H1 (cell line): ENCODE measurements around the gene DGKI. TPM values are rescaled to one million over a fixed set of nuclear protein-coding genes. Genes with fewer than 3 reads are reported as not detected.

ENCODE experiments used
- CTCF ChIA-PET: fragments of 300-600 bp; sonication (Branson Sonifier 250); formaldehyde crosslinking; loops from one replicate; lab custom pipeline; 2021; ENCODE audit not compliant: partially characterized antibody; lab: Charles Lee
- POLR2A ChIA-PET: fragments of 300-600 bp; sonication (Branson Sonifier 250); formaldehyde crosslinking; loops from one replicate; lab custom pipeline; 2021; ENCODE audit warnings: inconsistent platforms; ENCODE audit not compliant: partially characterized antibody; lab: Charles Lee
- DNase-seq, 2 experiments: peaks; one replicate each; pipeline versions ENCODE4 v3.0.0 to v3.0.0-alpha.2; 2010 to 2022; ENCODE audit warnings: low spot score in 2 of 2, low read depth in 1 of 2, mixed read lengths in 1 of 2
- FAIRE-seq: peaks from 2 replicates; lab custom pipeline; 2011; peaks lifted over from hg19 to GRCh38; lab: Jason Lieb, UNC
- H2AFZ ChIP-seq: 2 replicates; pipeline ENCODE4 v1.8.1; 2012; ENCODE audit warnings: low read length, inconsistent platforms
- H2AK5ac ChIP-seq: 2 replicates; pipeline ENCODE4 v1.6.1; 2013; ENCODE audit warnings: low read depth, low read length
- H2BK120ac ChIP-seq: replicated peaks from 2 replicates; pipeline ENCODE3; 2013; ENCODE audit warnings: low read depth, low read length, inconsistent platforms
- H2BK12ac ChIP-seq: 2 replicates; pipeline ENCODE4 v1.6.1; 2013; ENCODE audit warnings: low read depth, low read length
- H2BK15ac ChIP-seq: 2 replicates; pipeline ENCODE4 v1.6.1; 2013; ENCODE audit warnings: low read length
- H2BK20ac ChIP-seq: 2 replicates; pipeline ENCODE4 v1.6.1; 2013; ENCODE audit warnings: low read length
- H2BK5ac ChIP-seq: 2 replicates; pipeline ENCODE4 v1.6.1; 2013; ENCODE audit warnings: low read depth, low read length
- H3K14ac ChIP-seq: 2 replicates; pipeline ENCODE4 v1.6.1; 2013; ENCODE audit warnings: inconsistent platforms; ENCODE audit not compliant: insufficient read length
- H3K18ac ChIP-seq: 2 replicates; pipeline ENCODE4 v1.6.1; 2013; ENCODE audit warnings: low read length; ENCODE audit errors: extremely low read depth
- H3K23ac ChIP-seq: 2 replicates; pipeline ENCODE4 v1.6.1; 2013; ENCODE audit warnings: inconsistent platforms; ENCODE audit not compliant: insufficient read length
- H3K23me2 ChIP-seq: 2 replicates; pipeline ENCODE4 v1.6.1; 2013; ENCODE audit warnings: low read depth, low read length
- H3K27ac ChIP-seq: 2 replicates; pipeline ENCODE4 v1.6.1; 2011; ENCODE audit warnings: low read depth, low read length, inconsistent platforms
- H3K27me3 ChIP-seq, 4 experiments: replicated peaks in 1 of 4; 1 replicate in 1 of 4; 2 replicates in 3 of 4; pipeline versions ENCODE4 v1.6.1 to v1.8.1; 2011 to 2013; ENCODE audit warnings: low read length in 3 of 4, mild to moderate bottlenecking in 3 of 4, inconsistent platforms in 2 of 4, mixed read lengths in 2 of 4, moderate library complexity in 1 of 4; ENCODE audit not compliant: control insufficient read depth in 3 of 4, insufficient read depth in 3 of 4; ENCODE audit errors: extremely low read depth in 1 of 4
- H3K36me3 ChIP-seq, 4 experiments: 2 replicates each; pipeline versions ENCODE4 v1.6.1 to v1.8.1; 2011 to 2013; ENCODE audit warnings: mild to moderate bottlenecking in 4 of 4, low read length in 3 of 4, moderate library complexity in 2 of 4, control low read depth in 1 of 4, inconsistent platforms in 1 of 4; ENCODE audit not compliant: insufficient read depth in 4 of 4, control insufficient read depth in 2 of 4
- H3K4ac ChIP-seq: replicated peaks from 2 replicates; pipeline ENCODE3; 2013; ENCODE audit warnings: low read length, low read depth, mixed read lengths, inconsistent platforms; ENCODE audit not compliant: insufficient read length
- H3K4me1 ChIP-seq, 4 experiments: replicated peaks in 1 of 4; 1 replicate in 1 of 4; 2 replicates in 3 of 4; pipeline versions ENCODE4 v1.6.1 to v1.8.1; 2011 to 2013; ENCODE audit warnings: low read length in 3 of 4, inconsistent platforms in 2 of 4, mixed read lengths in 1 of 4; ENCODE audit not compliant: insufficient read depth in 4 of 4, control insufficient read depth in 3 of 4
- H3K4me2 ChIP-seq, 2 experiments: 2 replicates each; pipeline versions ENCODE4 v1.6.1 to v1.8.1; 2011 to 2013; ENCODE audit warnings: low read depth in 2 of 2, low read length in 2 of 2, control low read depth in 1 of 2, inconsistent platforms in 1 of 2, mild to moderate bottlenecking in 1 of 2; ENCODE audit not compliant: insufficient read depth in 1 of 2
- H3K4me3 ChIP-seq, 4 experiments: fragments of 200-600, 300-600 bp in 1 of 4; sonication (generic), shearing (Covaris generic), sonication (Bioruptor Twin) in 1 of 4; 2 replicates each; pipeline versions ENCODE4 v1.5.1 to v1.8.1; 2011 to 2016; ENCODE audit warnings: low read length in 4 of 4, low read depth in 3 of 4, control low read depth in 2 of 4, inconsistent platforms in 2 of 4, mild to moderate bottlenecking in 2 of 4, mixed read lengths in 1 of 4, moderate library complexity in 1 of 4; ENCODE audit not compliant: insufficient read depth in 2 of 4; ENCODE audit errors: extremely low read depth in 1 of 4
- H3K56ac ChIP-seq: replicated peaks from 2 replicates; pipeline ENCODE3; 2013; ENCODE audit warnings: low read depth, mild to moderate bottlenecking, mixed read lengths, low read length, inconsistent platforms; ENCODE audit not compliant: insufficient read length
- H3K79me1 ChIP-seq: 2 replicates; pipeline ENCODE4 v1.6.1; 2013; ENCODE audit warnings: low read depth, low read length, control low read depth
- H3K79me2 ChIP-seq, 2 experiments: 2 replicates each; pipeline versions ENCODE4 v1.6.1 to v1.8.1; 2012 to 2013; ENCODE audit warnings: low read length in 2 of 2, mild to moderate bottlenecking in 2 of 2, inconsistent platforms in 1 of 2; ENCODE audit not compliant: insufficient read depth in 2 of 2, control insufficient read depth in 1 of 2
- H3K9ac ChIP-seq, 4 experiments: replicated peaks in 1 of 4; 1 replicate in 1 of 4; 2 replicates in 3 of 4; pipeline versions ENCODE4 v1.6.1 to v1.8.1; 2011 to 2013; ENCODE audit warnings: low read depth in 3 of 4, low read length in 3 of 4, control low read depth in 2 of 4, mild to moderate bottlenecking in 2 of 4, moderate library complexity in 2 of 4, inconsistent platforms in 1 of 4; ENCODE audit errors: extremely low read depth in 1 of 4
- H3K9me3 ChIP-seq, 2 experiments: 2 replicates each; pipeline versions ENCODE4 v1.6.1 to v1.8.1; 2012 to 2013; ENCODE audit warnings: mild to moderate bottlenecking in 2 of 2, moderate library complexity in 2 of 2, control low read depth in 1 of 2, inconsistent platforms in 1 of 2, low read depth in 1 of 2, low read length in 1 of 2, mixed read lengths in 1 of 2; ENCODE audit not compliant: insufficient read depth in 2 of 2
- H4K20me1 ChIP-seq, 2 experiments: replicated peaks in 1 of 2; 2 replicates each; pipeline versions ENCODE3 to v1.8.1; 2011 to 2013; ENCODE audit warnings: inconsistent platforms in 2 of 2, low read length in 2 of 2, mild to moderate bottlenecking in 1 of 2; ENCODE audit not compliant: insufficient read depth in 2 of 2, control insufficient read depth in 1 of 2
- H4K5ac ChIP-seq: 2 replicates; pipeline ENCODE4 v1.6.1; 2013; ENCODE audit warnings: low read length, low read depth, mixed read lengths, inconsistent platforms; ENCODE audit not compliant: insufficient read length
- H4K8ac ChIP-seq: 2 replicates; pipeline ENCODE4 v1.8.0; 2013; ENCODE audit warnings: mild to moderate bottlenecking, moderate library complexity, low read length, inconsistent platforms; ENCODE audit not compliant: insufficient read depth; ENCODE audit errors: extremely low read depth
- H4K91ac ChIP-seq: replicated peaks from 2 replicates; pipeline ENCODE3; 2013; ENCODE audit warnings: low read length, mixed read lengths, inconsistent platforms; ENCODE audit not compliant: insufficient read length
- ASH2L ChIP-seq: fragments of 200-600, 300-600 bp; sonication (generic); IDR thresholded peaks from one replicate; pipeline ENCODE4 v1.7.1; 2017; ENCODE audit warnings: low read length
- ATF2 ChIP-seq: IDR thresholded peaks from 2 replicates; pipeline ENCODE4 v1.6.1; 2012; ENCODE audit warnings: low read length, inconsistent platforms
- BACH1 ChIP-seq: IDR thresholded peaks from 2 replicates; pipeline ENCODE4 v1.6.1; 2012; ENCODE audit warnings: low read length, improper control_type of control experiment
- CREB1 ChIP-seq: IDR thresholded peaks from 2 replicates; pipeline ENCODE4 v1.6.1; 2012; ENCODE audit warnings: inconsistent platforms
- FOSL1 ChIP-seq: IDR thresholded peaks from 2 replicates; pipeline ENCODE4 v1.6.1; 2011; ENCODE audit warnings: mild to moderate bottlenecking, low read depth, low read length, moderate library complexity; ENCODE audit not compliant: insufficient read depth
- HDAC2 ChIP-seq, 2 experiments: fragments of 300-600 bp in 1 of 2; sonication (generic) in 1 of 2; IDR thresholded peaks; 2 replicates each; pipeline ENCODE4 v1.6.1; 2011 to 2012; ENCODE audit warnings: low read depth in 2 of 2, low read length in 2 of 2, mild to moderate bottlenecking in 2 of 2, moderate library complexity in 2 of 2, borderline replicate concordance in 1 of 2, inconsistent platforms in 1 of 2
- KDM5A ChIP-seq: fragments of 200-600 bp; IDR thresholded peaks from 2 replicates; pipeline ENCODE4 v1.7.1; 2012; ENCODE audit warnings: mild to moderate bottlenecking, low read length, inconsistent platforms, mixed read lengths
- NANOG ChIP-seq: IDR thresholded peaks from 2 replicates; pipeline ENCODE4 v1.6.1; 2011; ENCODE audit warnings: low read length, low read depth, mild to moderate bottlenecking, inconsistent platforms; ENCODE audit not compliant: insufficient read depth, poor library complexity, severe bottlenecking
- NRF1 ChIP-seq: IDR thresholded peaks from 2 replicates; pipeline ENCODE4 v1.6.1; 2011; ENCODE audit warnings: mild to moderate bottlenecking, low read depth, low read length, improper control_type of control experiment
- POLR2A ChIP-seq, 2 experiments: IDR thresholded peaks; 1 replicate in 1 of 2; 2 replicates in 1 of 2; pipeline ENCODE4 v1.6.1; 2011; ENCODE audit warnings: low read depth in 2 of 2, low read length in 2 of 2, mild to moderate bottlenecking in 2 of 2; ENCODE audit errors: control extremely low read depth in 1 of 2
- SP4 ChIP-seq: IDR thresholded peaks from 2 replicates; pipeline ENCODE4 v1.6.1; 2012; ENCODE audit warnings: low read length, inconsistent platforms
- SRF ChIP-seq: IDR thresholded peaks from 2 replicates; pipeline ENCODE4 v1.6.1; 2011; ENCODE audit warnings: mild to moderate bottlenecking, low read depth, low read length, moderate library complexity
- TCF12 ChIP-seq: IDR thresholded peaks from 2 replicates; pipeline ENCODE4 v1.6.1; 2011; ENCODE audit warnings: low read depth, mild to moderate bottlenecking, low read length
- WGBS, 2 experiments: shearing (Covaris generic) in 1 of 2; methylation state at CpG; one replicate each; pipeline versions ENCODE4 v1.1.6 to v1.1.7; 2013 to 2015; ENCODE audit warnings: low lambda C conversion rate in 2 of 2, mixed read lengths in 2 of 2, inconsistent platforms in 1 of 2, low coverage in 1 of 2, missing lambda C conversion rate in 1 of 2; ENCODE audit not compliant: insufficient replicate concordance in 2 of 2, insufficient coverage in 1 of 2, insufficient read length in 1 of 2; ENCODE audit errors: extremely low coverage in 1 of 2, missing lambda C conversion rate in 1 of 2; 5-methylcytosine and 5-hydroxymethylcytosine counted together
- polyA plus RNA-seq, 7 experiments: library from polyadenylated mRNA; depleted of rRNA in 3 of 7; stranded (reverse) in 5 of 7; unstranded in 2 of 7; fragments of >200 nt in 5 of 7; fragments of 200-250 nt in 2 of 7; gene quantifications; 1 replicate in 5 of 7; 2 replicates in 1 of 7; 4 replicates in 1 of 7; pipeline versions ENCODE4 v1.2.1 to v1.2.3, GENCODE V29; 2011 to 2013; ENCODE audit warnings: missing spikeins in 2 of 7, mixed read lengths in 2 of 7
- total RNA-seq: library from RNA; stranded (reverse); fragmentation: NEBNext Ultra II Directional; extraction: Animal tissue kit (Norgen Biotek cat#: 25700); gene quantifications from 2 replicates; pipeline ENCODE4 v1.2.1, GENCODE V29; 2021
- TF ChIP-seq, protein P1 (sequence below): IDR thresholded peaks from 2 replicates; pipeline ENCODE4 v1.6.1; 2011; ENCODE audit warnings: low read depth, mild to moderate bottlenecking, low read length; ENCODE audit not compliant: insufficient read depth

DGKI gene
- total and polyA plus RNA-seq, 2 of the 8 experiments (the other 6 are each of a cell fraction or from before 2014, with no cell fraction given) = 0.20 to 0.71 TPM

DNA sequence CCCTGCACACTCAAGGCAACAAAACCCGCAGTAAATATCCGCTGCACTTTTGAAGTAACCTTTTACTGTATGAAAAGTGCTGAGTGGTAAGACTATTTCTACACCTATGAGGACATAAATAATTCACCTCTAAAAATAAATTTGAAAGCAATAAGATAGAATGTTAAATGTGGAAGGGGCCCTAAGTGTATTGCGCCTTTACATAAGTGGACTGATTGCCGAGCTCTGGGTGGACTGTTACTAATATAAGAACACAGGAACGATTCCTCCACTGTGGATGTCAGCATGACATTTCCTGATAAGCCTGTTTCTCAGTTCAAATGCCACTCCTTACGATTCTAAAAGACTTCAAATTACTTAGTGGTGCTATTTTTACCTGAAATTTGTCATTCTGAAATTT lies 311.2 kb downstream of the DGKI start:
- no peak overlapping the region for H3K27ac ChIP-seq
- POLR2A ChIA-PET = no interaction called here
- TF ChIP-seq SRF = no peak
- TF ChIP-seq ASH2L = no peak
- no peak for TF ChIP-seq FOSL1
- TF ChIP-seq NRF1 = no peak
- TF ChIP-seq POLR2A (IDR thresholded peaks at IDR 0.05; ENCODE audit: control extremely low read depth in 1 of 2, low read depth in 2 of 2, low read length in 2 of 2) = no peak
- no peak for TF ChIP-seq HDAC2 (IDR thresholded peaks at IDR 0.05; ENCODE audit: borderline replicate concordance in 1 of 2, low read depth in 2 of 2, low read length in 2 of 2)
- no peak for TF ChIP-seq BACH1
- TF ChIP-seq, protein P1, sequence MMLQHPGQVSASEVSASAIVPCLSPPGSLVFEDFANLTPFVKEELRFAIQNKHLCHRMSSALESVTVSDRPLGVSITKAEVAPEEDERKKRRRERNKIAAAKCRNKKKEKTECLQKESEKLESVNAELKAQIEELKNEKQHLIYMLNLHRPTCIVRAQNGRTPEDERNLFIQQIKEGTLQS = no peak
- TF ChIP-seq TCF12 = no peak
- TF ChIP-seq ATF2 = no peak
- TF ChIP-seq KDM5A = no peak
- no peak for TF ChIP-seq SP4
- no peak for TF ChIP-seq CREB1
- no peak for TF ChIP-seq NANOG

More for the DNA sequence above, 311.2 kb downstream of the DGKI start:
- H3K23me2 ChIP-seq = no peaks in the 10 kb centered on the region
- WGBS, 2 experiments = 95% methylated on average over 6 of the region's 6 CpGs; no CpG with 5 or more reads in 1 of the 2 experiments
- H3K36me3 ChIP-seq = no peaks in the 10 kb centered on the region
- H3K18ac ChIP-seq = no peak overlapping the region
- FAIRE-seq (no peak), DNase-seq (no peak)
- H3K9me3 ChIP-seq = no peaks in the 10 kb centered on the region
- no peak overlapping the region for H3K23ac ChIP-seq
- no peak overlapping the region for H3K4ac ChIP-seq
- no peak overlapping the region for H4K91ac ChIP-seq
- no peak overlapping the region for H3K9ac ChIP-seq
- H2BK20ac ChIP-seq = no peak overlapping the region
- H4K5ac ChIP-seq = no peak overlapping the region
- H2AFZ ChIP-seq = no peak overlapping the region
- H3K4me1 ChIP-seq = no peaks in the 10 kb centered on the region
- no peaks in the 10 kb centered on the region for H3K27me3 ChIP-seq
- no peak overlapping the region for H3K4me2 ChIP-seq
- no peaks in the 10 kb centered on the region for H3K79me2 ChIP-seq
- no peak overlapping the region for H2BK120ac ChIP-seq
- no peak overlapping the region for H4K8ac ChIP-seq
- CTCF ChIA-PET = interaction anchor here (1.3 kb wide), 1 partner anchor 92 kb away, joined by 3 read pairs; no protein-coding TSS in a partner anchor
- no peak overlapping the region for H2BK12ac ChIP-seq
- H3K56ac ChIP-seq = no peak overlapping the region
- H2BK5ac ChIP-seq = no peak overlapping the region
- no peak overlapping the region for H3K14ac ChIP-seq
- no peaks in the 10 kb centered on the region for H4K20me1 ChIP-seq
- H2BK15ac ChIP-seq = no peak overlapping the region
- H3K79me1 ChIP-seq = no peaks in the 10 kb centered on the region
- no peak overlapping the region for H2AK5ac ChIP-seq
- no peak overlapping the region for H3K4me3 ChIP-seq
